ENCODE results near the gene PTPRN2.
"Not testable (repeated sequence)": the region's sequence is repeated elsewhere in the genome, so short reads cannot be mapped to it uniquely, and the experiment has no call there.

Gene PTPRN2

DNA sequence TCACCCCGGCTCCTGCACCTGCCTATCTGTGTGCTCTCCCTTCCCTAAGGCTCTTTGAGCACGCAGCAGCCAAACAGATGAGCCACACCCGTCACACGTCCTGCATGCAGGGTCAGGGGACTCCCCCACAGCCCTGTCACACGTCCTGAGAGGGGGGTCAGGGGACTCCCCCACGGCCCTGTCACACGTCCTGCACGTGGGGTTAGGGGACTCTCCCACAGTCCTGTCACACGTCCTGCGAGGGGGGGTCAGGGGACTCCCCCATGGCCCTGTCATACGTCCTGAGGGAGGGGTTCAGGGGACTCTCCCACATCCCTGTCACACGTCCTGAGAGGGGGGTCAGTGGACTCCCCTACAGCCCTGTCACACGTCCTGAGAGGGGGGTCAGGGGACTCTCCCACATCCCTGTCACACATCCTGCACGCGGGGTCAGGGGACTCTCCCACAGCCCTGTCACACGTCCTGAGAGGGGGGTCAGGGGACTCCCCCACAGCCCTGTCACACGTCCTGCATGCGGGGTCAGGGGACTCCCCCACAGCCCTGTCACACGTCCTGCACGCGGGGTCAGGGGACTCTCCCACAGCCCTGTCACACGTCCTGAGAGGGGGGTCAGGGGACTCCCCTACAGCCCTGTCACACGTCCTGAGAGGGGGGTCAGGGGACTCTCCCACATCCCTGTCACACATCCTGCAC, 211.3 kb downstream of the PTPRN2 start:
- not testable (repeated sequence) for DNase-seq

- no peak for DNase-seq
Measured at GRCh38 chr7:158375034-158375433, 212.6 kb downstream of the PTPRN2 start.

DNA sequence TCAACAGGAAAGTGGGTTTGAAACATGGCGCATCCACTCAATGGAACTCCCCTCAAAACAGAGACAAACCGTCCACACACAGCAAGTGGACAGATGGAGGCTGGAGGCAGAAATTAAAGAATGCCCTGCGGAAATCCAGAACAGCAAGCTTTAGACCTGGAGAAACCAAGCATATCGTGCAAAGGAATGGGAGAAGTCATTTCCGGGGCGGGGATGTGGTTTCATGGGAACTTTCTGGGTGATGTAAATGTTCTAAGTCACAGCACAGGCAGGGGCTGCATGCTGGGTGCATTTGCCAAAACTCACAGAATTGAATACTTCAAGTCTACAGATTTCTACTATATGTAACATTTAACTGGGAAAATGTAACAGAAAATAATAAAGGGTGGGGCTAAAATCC, 213.0 kb downstream of the PTPRN2 start:
- no peak for DNase-seq

GRCh38 chr7:158374146-158374545, 213.5 kb downstream of the PTPRN2 start:
- no peak for DNase-seq

DNA sequence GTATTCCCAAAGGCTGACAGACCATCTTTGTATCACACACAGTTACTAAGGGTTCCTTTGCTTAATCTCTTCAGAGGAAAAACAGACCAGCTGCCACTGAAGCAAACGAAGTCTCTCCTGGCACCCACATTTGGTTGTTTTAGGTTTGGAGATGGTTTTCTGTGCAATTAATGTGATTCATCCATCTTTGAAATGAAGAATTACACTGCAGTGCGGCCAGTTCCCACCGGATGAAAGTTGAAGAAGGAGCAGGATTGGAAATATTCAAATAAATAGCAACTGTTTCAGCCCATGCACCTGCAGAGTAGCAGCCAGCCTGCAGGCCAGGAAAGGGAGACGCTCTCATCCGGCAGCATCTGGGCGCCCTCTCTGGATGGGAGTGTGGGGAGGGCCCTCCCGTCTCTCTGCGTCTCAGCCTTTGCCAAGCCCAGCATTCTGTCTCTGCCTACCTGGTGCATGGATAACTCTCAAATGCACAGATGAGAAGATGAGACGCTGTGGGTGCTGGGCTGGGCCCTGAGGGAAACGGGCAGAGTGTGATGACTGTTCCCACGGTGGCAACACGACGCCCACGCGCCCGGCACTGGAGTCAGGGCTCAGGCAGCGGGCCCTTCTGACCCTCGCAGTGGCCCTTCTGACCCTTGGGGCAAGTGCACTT, 214.0 kb downstream of the PTPRN2 start:
- no peak for DNase-seq

DNA sequence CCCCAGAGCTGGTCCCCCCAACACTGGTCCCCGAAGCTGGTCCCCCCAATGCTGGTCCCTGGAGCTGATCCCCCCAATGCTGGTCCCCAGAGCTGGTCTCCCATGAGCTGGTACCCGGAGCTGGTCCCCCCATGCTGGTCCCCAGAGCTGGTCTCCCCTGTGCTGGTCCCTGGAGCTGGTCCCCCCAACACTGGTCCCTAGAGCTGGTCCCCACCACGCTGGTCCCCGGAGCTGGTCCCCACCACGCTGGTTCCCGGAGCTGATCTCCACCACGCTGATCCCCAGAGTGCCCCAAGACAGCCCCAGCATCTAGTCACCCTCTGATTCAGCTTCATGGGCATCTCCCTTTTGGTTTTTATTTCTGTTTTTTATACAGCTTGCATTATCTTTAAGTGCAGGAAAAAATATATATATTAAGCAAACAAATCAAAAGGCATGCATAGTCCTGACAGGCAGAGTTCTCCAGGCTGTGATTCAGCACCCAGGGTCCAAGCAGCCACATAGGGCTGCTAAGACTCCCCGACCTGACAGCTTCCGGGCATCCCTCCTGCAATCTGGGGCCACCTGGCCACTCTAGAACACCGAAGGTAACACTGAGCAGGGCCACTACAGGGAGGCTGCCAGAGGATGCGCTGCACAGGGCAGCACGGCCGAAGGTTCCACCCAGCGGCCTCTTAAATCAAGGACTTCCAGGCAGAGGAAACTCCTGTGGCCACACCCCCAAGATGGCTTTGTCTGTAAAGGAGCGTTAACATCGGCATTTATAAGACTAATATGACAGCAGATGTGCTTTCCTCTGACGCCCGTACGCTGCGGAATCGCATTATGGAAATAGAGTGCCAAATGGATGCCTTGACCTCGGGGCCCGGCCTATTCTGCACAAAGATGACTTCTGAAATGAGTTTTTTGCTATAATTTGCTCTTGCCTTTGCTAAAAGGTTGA, 215.0 kb downstream of the PTPRN2 start:
- no peak for DNase-seq

GRCh38 chr7:158371856-158372255, 215.8 kb downstream of the PTPRN2 start:
- DNase-seq: no peak

GRCh38 chr7:158369866-158370265, 217.8 kb downstream of the PTPRN2 start:
- no peak for DNase-seq

DNA sequence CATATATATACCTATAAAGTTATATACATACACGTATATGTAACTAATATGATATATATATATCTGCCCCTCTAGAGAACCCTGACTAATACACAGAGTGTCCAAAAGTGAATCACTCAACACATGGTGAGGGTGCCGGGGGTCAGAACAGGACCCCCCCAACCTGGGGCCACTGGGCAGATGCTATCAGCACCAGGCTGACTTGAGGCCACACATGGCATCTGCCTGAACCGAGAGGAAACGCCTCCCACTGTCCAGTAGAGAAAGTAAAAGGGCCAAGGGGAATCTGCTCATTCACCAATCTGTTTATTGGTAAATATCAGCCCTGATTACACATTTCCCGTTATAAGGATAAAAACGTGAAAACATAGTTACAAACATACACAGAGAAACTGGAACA, 218.3 kb downstream of the PTPRN2 start:
- no peak for DNase-seq

DNA sequence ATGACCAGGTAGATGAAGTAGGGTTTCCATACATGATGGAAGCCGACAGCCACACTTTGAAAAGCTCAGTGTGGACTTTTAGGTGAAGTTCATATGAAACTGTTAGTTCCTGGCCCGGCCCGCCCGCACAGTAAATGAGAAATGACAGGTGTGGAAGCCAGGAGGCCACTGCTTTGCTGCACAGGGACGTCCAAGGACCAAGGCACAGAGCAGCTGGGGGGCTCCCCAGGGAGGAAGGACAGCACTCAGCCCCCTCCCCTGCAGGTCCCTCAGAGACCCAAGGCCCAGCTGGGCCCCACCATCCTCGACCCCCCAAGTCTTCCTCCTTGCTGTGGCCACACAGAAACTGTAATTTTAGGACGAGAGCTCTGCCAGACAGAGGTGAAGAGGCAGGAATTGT, 219.2 kb downstream of the PTPRN2 start:
- DNase-seq: no peak

- no peak for DNase-seq
Measured at GRCh38 chr7:158367634-158367982, 220.0 kb downstream of the PTPRN2 start.

DNA sequence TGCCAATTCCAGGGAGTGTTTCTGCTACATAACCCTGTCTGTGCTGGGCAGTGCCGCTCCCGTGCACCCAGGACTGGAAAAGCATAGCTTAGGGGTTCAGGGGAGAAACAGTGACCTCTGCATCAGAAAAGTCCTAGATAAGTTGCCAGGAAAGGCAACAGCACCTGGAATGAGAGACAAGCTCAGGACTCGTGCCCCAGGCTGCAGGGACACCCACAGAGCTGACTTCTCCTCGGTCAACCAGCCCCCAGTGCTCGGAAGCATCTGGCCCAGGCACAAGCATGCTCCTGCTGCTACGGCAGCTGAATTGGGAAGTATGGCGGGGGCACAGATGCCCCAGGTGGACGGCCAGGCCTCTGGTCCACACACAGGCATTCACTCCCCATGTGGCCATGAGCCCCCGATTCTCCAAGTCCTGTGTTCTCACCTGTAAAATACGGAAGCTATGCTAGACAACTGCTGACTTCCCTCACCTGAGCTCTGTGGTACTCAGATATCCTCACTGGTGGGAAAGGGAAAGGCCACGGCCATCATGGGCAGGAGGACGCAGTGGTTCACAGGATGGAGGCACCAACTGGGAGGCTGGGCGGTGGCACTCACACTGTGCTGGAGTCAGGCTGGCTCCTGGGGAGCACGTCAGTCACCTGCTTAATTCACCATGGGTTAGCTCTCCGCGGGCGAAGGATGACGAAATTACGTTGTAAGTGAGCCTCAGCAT, 220.5 kb downstream of the PTPRN2 start:
- DNase-seq: no peak

- DNase-seq: no peak
Measured at GRCh38 chr7:158366346-158366745, 221.3 kb downstream of the PTPRN2 start.

DNA sequence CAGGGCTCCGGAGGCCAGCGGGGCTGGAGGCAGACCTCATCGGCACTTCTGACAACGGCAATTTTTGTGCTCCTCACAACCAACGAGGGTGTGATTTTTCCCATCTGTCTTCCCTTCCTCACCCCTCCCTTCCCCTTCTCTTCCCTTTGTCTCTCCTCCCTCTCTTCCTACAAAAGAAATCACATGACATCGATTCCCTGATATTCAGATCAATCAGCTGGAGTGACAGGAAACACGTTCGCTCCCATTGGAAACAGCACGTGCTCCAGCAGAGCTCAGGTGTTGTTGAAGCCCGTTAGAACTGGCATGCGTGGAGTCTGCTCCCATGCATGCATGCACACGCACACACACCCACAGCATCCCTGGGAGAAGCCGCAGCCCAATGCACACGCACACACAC, 222.4 kb downstream of the PTPRN2 start:
- no peak for DNase-seq

DNA sequence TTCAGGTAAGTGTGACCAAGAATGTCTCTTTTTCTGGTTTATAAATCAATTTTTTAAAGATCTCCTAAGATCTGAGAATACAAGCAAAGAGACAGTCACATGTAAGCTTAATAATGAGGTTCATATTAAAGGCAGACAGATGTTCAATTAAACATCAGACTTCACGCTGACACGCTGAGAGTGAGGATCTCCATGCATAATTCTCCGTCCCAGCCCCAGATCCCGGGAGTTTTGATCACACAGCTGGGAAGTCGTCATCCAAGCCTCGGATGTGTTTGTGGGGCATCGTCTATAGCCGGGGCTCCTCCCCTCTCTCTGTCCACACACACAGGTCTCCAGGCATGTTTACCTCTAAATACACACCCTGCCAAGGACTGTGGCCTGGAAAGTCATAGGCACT, 223.2 kb downstream of the PTPRN2 start:
- no peak for DNase-seq

- no peak for DNase-seq
Measured at GRCh38 chr7:158362912-158363905, 224.4 kb downstream of the PTPRN2 start.

- no peak for DNase-seq
Measured at GRCh38 chr7:158362001-158362400, 225.6 kb downstream of the PTPRN2 start.

GRCh38 chr7:158361326-158361946, 226.2 kb downstream of the PTPRN2 start:
- no peak for DNase-seq

- no peak for DNase-seq
Measured at GRCh38 chr7:158358926-158359645, 228.5 kb downstream of the PTPRN2 start.

Measured in activated CD4-positive, CD25-positive, alpha-beta regulatory T cell (primary cell).